Liver (tissue), 3 donors: ENCODE results near the gene IGLL5.

Experiments
- EGR1 ChIP-seq, 2 donors: IDR thresholded peaks; 2 replicates each; pipeline ENCODE4 v1.6.1; 2016 to 2018; ENCODE audit warnings: antibody characterized with exemption in 2 of 2, low read depth in 2 of 2
- FOXA1 ChIP-seq: IDR thresholded peaks from 2 replicates; pipeline ENCODE4 v1.6.1; 2016; ENCODE audit warnings: antibody characterized with exemption
- GABPA ChIP-seq, 2 donors: IDR thresholded peaks in 1 of 2; conservative IDR thresholded peaks in 1 of 2; 2 replicates each; pipeline ENCODE4 v1.6.1; 2016; ENCODE audit warnings: antibody characterized with exemption in 2 of 2, mild to moderate bottlenecking in 1 of 2, moderate library complexity in 1 of 2
- HNF4A ChIP-seq, 2 donors: conservative IDR thresholded peaks; 2 replicates each; pipeline ENCODE4 v1.6.1; 2016; ENCODE audit warnings: antibody characterized with exemption in 2 of 2, mild to moderate bottlenecking in 2 of 2
- JUND ChIP-seq, 2 donors: IDR thresholded peaks; 2 replicates each; pipeline ENCODE4 v1.6.1; 2016; ENCODE audit warnings: antibody characterized with exemption in 2 of 2
- NR2F2 ChIP-seq: IDR thresholded peaks from 2 replicates; pipeline ENCODE4 v1.6.1; 2016; ENCODE audit warnings: antibody characterized with exemption
- RAD21 ChIP-seq, 2 donors: IDR thresholded peaks; 2 replicates each; pipeline ENCODE4 v1.6.1; 2016; ENCODE audit warnings: antibody characterized with exemption in 2 of 2, mild to moderate bottlenecking in 2 of 2
- SP1 ChIP-seq: IDR thresholded peaks from 2 replicates; pipeline ENCODE4 v1.6.1; 2018; ENCODE audit warnings: antibody characterized with exemption, mild to moderate bottlenecking
- TAF1 ChIP-seq: conservative IDR thresholded peaks from 2 replicates; pipeline ENCODE4 v1.6.1; 2016; ENCODE audit warnings: antibody characterized with exemption, mild to moderate bottlenecking
- TF ChIP-seq, protein P1 (sequence below): fragments of 150-350 bp; IDR thresholded peaks from 2 replicates; pipeline ENCODE4 v1.5.1; 2017; ENCODE audit warnings: improper control_type of control experiment, low read depth, low read length; ENCODE audit not compliant: missing input control
- TF ChIP-seq, protein P2 (sequence below): IDR thresholded peaks from 2 replicates; pipeline ENCODE4 v1.6.1; 2016; ENCODE audit warnings: antibody characterized with exemption, mild to moderate bottlenecking
- TF ChIP-seq, protein P3 (sequence below): IDR thresholded peaks from 2 replicates; pipeline ENCODE4 v1.6.1; 2016; ENCODE audit warnings: antibody characterized with exemption
- TF ChIP-seq, protein P4 (sequence below): IDR thresholded peaks from 2 replicates; pipeline ENCODE4 v1.6.1; 2016; ENCODE audit warnings: antibody characterized with exemption
- donor health status: healthy.
- donor health status: healthy.

DNA sequence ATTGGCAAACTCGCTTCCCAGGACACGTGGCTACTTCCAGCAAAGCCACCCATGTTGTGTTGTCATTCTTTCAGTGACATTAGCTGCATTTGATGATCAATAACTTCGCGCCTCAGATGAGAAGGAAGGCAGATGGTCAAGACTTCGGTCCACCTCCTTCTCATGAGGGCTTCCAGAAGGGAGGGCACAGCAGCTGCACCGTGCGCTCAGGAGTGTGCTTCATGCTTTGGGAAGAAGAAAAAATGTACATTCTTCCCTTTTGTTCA is 25.3 kb downstream of the IGLL5 start:
- TF ChIP-seq, protein P1, sequence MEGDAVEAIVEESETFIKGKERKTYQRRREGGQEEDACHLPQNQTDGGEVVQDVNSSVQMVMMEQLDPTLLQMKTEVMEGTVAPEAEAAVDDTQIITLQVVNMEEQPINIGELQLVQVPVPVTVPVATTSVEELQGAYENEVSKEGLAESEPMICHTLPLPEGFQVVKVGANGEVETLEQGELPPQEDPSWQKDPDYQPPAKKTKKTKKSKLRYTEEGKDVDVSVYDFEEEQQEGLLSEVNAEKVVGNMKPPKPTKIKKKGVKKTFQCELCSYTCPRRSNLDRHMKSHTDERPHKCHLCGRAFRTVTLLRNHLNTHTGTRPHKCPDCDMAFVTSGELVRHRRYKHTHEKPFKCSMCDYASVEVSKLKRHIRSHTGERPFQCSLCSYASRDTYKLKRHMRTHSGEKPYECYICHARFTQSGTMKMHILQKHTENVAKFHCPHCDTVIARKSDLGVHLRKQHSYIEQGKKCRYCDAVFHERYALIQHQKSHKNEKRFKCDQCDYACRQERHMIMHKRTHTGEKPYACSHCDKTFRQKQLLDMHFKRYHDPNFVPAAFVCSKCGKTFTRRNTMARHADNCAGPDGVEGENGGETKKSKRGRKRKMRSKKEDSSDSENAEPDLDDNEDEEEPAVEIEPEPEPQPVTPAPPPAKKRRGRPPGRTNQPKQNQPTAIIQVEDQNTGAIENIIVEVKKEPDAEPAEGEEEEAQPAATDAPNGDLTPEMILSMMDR, result no peak
- TF ChIP-seq SP1 (no peak), TAF1 (no peak), JUND (IDR thresholded peaks at IDR 0.05) (no peak), EGR1 (IDR thresholded peaks at IDR 0.05; ENCODE audit: low read depth in 2 of 2) (no peak), RAD21 (IDR thresholded peaks at IDR 0.05) (no peak), FOXA1 (no peak), NR2F2 (no peak), GABPA (IDR thresholded peaks at IDR 0.05 in 1 of 2, conservative IDR thresholded peaks at IDR 0.05 in 1 of 2) (no peak), HNF4A (conservative IDR thresholded peaks at IDR 0.05) (no peak)
- TF ChIP-seq, protein P2, sequence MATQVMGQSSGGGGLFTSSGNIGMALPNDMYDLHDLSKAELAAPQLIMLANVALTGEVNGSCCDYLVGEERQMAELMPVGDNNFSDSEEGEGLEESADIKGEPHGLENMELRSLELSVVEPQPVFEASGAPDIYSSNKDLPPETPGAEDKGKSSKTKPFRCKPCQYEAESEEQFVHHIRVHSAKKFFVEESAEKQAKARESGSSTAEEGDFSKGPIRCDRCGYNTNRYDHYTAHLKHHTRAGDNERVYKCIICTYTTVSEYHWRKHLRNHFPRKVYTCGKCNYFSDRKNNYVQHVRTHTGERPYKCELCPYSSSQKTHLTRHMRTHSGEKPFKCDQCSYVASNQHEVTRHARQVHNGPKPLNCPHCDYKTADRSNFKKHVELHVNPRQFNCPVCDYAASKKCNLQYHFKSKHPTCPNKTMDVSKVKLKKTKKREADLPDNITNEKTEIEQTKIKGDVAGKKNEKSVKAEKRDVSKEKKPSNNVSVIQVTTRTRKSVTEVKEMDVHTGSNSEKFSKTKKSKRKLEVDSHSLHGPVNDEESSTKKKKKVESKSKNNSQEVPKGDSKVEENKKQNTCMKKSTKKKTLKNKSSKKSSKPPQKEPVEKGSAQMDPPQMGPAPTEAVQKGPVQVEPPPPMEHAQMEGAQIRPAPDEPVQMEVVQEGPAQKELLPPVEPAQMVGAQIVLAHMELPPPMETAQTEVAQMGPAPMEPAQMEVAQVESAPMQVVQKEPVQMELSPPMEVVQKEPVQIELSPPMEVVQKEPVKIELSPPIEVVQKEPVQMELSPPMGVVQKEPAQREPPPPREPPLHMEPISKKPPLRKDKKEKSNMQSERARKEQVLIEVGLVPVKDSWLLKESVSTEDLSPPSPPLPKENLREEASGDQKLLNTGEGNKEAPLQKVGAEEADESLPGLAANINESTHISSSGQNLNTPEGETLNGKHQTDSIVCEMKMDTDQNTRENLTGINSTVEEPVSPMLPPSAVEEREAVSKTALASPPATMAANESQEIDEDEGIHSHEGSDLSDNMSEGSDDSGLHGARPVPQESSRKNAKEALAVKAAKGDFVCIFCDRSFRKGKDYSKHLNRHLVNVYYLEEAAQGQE, result no peak
- TF ChIP-seq, protein P3, sequence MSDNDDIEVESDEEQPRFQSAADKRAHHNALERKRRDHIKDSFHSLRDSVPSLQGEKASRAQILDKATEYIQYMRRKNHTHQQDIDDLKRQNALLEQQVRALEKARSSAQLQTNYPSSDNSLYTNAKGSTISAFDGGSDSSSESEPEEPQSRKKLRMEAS, result no peak
- TF ChIP-seq, protein P4, sequence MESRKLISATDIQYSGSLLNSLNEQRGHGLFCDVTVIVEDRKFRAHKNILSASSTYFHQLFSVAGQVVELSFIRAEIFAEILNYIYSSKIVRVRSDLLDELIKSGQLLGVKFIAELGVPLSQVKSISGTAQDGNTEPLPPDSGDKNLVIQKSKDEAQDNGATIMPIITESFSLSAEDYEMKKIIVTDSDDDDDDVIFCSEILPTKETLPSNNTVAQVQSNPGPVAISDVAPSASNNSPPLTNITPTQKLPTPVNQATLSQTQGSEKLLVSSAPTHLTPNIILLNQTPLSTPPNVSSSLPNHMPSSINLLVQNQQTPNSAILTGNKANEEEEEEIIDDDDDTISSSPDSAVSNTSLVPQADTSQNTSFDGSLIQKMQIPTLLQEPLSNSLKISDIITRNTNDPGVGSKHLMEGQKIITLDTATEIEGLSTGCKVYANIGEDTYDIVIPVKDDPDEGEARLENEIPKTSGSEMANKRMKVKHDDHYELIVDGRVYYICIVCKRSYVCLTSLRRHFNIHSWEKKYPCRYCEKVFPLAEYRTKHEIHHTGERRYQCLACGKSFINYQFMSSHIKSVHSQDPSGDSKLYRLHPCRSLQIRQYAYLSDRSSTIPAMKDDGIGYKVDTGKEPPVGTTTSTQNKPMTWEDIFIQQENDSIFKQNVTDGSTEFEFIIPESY, result no peak
